ENCODE data around the gene ACSS1.

The ACSS1 gene

DNA sequence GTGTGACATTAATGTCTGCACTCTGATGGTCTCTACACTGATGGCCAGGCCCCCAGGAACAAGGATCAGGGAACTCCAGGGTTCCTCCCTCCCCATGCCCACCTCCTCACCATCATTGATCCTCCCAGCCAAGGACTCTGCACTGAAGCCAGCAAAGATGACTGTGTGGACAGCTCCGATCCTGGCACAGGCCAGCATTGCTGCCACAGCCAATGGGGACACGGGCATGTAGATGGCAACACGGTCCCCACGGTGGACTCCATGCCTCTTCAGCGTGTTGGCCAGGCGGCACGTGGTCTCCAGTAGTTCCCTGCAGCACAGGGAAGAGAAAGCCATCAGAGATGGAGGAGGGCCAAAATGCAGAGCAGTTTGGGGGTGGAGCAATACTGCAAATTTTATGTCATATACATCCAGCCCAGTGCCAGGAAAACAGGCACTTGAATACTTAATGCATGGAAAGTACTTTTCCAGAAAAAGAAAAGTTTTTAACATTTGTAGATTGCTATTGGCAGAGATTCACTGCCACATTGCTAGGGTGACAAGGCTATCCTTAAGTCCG lies 27.2 kb downstream of the ACSS1 start:
- DNase-seq (ENCODE audit: low read depth): no peak

DNA sequence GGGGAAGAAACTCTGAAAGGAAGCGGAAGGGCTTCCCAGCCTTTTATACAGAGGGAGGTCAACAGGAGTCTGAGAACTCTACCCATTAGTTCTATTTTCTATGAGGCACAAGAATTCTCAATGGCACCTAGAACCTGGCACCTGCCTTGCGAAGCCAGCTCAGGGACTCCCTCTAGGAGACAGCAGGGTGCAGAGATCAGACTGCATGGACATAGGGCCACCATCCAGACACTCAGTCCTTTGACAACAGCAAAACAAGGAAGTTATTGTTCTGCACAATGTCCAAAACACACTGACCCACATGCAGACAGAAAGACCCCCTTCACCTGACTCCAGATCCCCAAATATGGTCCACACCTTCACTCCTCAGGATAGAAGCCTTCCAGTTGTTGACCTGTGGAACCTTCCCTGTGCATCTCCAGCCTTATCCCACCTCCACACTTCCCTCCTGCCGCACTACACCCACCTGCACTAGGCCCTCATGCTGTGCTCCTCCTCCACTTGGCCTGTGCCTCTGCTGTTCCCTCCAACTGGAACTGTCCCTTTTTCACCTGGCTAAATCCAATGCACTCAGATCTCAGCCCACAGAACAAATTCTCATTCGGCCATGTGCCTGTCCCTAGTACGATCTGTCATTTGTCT lies 27.8 kb downstream of the ACSS1 start:
- DNase-seq (ENCODE audit: low read depth): no peak

DNA sequence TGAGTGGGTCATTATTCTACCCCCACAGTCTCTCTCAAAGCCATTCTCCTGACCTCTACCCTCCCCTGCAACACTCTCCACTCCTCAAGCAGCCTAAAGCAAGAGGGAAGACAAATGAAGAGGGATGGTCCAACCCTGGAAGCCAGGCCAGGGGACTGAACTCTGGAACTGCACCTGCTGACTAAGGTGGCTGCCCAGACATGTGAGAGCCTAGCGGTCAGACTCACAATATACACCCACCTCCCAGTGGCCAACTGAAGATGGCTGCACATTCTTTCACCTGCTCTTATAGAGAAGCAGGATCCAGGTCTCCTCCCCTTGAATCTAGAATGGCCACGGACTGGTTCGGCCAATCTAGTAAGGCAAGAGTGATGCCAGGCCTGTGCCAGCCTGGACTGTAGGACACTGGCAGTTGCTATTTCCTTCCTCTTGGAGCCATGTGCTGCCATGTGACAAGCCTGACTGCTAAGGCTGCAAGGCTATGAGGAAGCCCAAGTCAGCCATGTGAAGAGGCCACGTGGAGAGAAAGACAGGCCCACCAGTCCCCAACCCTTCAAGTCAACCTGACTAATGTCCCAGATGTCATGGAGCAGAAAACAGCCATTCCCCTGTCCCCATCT lies 31.8 kb downstream of the ACSS1 start:
- DNase-seq (ENCODE audit: low read depth): no peak

DNA sequence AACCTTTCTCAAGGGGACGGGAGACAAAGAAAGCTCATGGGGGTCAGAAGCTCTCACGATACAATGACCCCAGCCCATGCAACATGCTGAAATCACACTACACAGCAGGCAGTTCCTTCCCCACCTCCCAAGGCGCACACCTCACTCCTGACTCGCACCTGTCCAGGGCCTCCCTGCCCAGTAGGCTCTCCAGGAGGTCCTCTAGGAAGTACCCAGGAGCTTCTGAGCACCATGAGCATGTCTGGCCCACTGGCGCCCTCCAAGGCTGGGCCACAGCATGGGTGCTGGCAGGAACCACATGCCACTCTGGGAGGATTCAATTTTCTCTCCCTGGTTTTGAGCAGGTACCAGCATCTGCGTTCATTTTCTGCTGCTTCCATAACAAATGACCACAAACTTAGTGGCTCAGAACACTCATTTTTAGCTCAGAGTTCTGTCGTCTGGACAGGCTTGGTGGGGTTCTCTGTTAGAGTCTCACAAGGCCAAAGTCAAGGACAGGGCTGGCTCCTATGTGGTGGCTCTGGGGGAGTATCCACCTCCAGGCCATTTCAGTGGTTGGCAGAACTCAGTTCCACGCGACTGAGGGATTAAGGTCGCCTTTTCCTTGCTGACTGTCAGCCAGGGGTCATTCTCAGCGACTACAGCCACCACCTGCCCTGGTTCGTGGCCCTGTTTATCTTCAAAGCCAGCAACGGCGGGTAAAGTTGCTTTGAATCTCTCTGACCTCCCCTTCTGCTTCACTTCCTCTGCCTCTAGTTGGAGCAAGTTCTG lies 32.7 kb downstream of the ACSS1 start:
- DNase-seq (ENCODE audit: low read depth): no peak

DNA sequence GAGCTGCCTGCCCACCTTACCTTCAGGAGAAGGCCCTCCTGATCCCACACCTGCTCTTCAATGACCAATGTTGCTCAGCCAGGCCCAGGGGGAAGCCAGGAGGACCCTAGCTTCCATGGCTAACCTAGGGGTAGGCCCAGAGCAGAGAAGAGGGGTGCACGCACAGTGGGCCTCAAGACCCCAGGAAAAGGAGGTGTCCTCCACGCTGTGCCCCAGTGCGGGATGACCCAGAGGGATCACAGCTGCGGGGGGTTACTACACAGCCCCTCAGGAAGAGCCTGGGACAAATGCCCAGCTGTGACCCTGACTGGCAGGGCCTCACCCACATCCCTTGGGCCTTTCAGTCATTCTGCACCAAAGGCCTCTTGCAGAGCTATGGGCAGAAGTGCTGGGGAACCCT lies 33.8 kb downstream of the ACSS1 start:
- no peak for DNase-seq (ENCODE audit: low read depth)

DNA sequence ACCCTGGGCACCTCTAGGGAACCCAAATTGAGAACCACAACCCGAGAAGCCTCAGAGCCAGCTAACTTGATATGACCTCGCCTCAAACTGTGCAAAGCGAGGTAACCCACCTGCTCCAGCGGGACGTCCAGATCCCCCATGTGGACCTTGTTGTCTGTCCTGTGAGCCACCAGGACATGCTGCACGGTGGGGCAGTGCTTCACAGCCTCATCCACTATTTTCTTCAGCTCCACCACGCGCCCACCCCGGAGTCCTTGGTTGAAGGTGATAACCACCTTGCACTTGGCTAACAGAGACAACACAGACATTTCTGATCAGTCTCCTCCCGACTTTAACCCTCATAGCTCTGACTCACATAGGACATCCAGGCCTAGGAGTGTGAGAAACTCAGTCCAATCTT lies 34.6 kb downstream of the ACSS1 start:
- DNase-seq (ENCODE audit: low read depth): no peak

DNA sequence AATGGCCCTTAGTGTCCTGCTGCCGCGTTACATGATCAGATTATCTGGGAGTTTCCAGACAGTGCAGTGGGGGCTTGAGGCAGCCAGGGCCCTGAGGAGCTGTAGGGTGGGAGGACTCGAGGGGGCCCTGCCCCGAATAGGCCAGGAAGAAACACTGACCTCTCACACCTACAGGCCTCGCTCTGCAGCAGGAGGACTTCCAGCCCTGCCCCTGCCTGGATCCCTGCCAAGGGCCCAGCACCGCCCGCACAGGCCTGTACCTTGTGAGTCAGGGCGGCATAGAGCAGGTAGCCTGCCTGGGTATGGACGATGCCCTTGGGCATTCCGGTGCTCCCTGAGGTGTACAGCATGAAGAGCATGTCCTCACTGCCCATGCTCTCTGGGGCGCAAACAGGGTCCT lies 35.3 kb downstream of the ACSS1 start:
- DNase-seq (ENCODE audit: low read depth): no peak

DNA sequence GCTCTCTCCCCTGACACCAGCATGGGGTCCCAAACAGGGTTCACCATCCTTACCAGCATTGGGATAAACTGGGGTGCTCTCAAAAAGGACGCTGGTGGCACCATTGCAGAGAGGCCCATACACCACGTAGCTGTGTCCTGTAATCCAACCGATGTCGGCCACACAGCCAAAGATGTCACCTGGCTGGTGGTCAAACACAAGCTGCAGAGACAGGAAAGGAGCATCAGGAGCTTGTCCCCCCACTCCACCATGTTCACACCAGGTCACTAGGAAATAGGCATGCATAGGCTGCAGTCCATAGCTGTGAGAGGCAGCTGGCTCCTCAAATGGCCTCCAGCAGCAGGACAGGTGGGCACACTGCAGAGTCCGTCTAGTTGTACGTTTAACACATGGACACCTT lies 36.6 kb downstream of the ACSS1 start:
- no peak for DNase-seq (ENCODE audit: low read depth)

DNA sequence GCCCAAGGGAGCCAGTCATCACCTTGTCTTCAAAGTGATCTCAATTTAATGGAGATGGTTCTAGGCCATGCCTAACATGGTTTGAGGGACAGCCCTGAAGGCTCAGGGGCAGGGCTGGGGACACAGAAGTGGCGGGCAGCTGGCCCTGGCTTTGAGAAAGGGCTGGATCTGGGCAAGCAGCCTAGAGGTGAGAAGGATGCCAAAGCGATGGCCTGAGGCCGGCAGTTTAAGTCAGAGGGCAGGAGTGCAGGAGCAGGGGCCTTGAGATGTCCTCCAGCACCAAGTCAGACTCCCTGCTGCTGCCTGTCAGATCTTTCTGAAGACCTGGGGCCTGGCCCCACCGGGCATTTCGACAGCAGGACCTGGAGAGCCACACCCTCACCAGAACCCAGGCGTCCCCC lies 37.0 kb downstream of the ACSS1 start:
- DNase-seq (ENCODE audit: low read depth): no peak

DNA sequence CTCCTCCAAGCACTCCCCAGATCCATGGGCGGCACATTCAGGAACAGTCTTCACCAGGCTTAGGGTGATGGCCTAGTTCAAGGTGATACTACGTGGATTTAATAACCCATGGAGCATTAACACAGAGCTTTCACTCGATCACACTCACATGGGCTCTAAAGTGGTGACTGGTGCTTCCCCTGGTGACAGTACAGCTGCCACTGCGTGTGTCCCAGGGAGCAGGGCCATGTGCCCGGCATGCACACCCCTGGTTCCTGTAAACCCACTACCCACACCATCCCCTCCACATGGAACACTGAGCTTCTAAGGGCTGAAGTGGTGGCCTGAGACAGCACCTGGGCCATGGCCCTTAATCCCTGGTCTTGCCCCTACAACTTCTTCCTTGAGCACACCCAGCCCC lies 37.6 kb downstream of the ACSS1 start:
- DNase-seq (ENCODE audit: low read depth): no peak

DNA sequence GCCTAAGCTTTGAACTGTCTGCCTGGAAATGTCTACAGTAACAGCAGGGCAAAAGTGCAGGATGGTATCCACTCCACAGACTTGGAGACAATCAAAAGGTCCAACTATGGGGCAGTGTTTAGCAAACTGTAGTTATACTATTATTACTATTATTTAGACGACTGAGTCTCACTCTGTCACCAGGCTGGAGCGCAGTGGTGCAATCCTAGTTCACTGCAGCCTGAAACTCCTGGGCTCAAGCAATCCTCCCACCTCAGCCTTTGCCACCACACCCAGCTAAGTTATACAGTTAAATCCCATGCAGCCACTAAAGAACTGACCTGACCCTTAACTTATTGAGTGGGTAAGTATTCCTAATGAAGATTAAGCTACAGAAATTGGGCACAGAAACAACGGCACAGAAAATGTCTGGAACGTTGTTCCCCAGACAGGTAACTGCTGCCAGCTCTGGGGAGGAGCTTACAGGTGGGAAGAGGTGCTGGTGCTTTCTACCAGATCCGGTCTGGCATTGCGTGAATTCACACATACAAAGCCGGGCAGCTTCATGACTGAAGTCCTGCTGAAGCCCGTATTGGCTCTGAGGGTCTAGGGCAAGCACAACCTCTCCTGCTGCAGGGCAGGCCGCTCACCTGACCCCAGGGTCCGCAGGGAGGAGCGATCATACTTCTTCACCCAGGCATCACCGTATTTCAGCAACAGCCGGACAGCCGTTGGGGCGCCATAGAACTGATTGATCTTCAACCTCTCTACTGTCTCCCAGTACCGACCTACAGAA lies 38.4 kb downstream of the ACSS1 start:
- no peak for DNase-seq (ENCODE audit: low read depth)

DNA sequence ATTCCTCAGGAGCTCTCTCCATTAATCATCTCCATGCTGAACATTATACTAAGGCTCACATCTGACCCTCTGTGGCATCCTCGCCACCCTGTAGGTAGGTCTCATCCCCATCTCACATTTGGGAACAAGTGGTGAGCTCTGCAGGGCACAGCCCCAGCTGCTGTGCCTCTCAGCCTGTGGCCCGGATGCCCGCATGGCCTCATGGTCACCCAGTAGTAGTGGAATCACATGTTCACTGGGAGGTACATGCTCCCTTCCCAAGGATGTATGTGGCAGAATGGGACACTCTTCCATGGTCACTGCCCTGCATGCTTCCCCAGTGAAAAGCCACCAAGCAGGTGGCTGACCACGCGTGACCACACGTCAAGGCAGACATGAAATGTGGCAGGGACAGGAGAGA lies 39.1 kb downstream of the ACSS1 start:
- DNase-seq (ENCODE audit: low read depth): no peak

DNA sequence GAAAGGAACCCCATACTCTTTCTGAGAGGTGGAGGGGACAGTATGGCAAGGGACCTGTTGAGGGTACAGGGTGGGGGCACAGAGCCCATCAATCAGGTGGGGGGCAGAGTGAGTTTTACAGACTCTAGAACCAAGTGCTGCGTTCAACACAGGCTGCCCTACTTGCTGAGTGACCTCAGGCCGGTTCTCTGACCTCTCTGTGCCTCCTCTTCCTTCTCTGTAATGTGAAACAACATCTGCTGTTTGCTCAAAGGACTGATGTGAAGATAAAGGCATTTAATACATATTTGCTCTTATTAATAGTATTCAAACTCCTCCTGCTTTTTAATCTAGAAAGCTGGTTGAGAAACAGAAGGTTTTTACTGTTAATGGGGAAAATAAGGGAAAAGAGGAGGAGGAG lies 39.5 kb downstream of the ACSS1 start:
- no peak for DNase-seq (ENCODE audit: low read depth)

DNA sequence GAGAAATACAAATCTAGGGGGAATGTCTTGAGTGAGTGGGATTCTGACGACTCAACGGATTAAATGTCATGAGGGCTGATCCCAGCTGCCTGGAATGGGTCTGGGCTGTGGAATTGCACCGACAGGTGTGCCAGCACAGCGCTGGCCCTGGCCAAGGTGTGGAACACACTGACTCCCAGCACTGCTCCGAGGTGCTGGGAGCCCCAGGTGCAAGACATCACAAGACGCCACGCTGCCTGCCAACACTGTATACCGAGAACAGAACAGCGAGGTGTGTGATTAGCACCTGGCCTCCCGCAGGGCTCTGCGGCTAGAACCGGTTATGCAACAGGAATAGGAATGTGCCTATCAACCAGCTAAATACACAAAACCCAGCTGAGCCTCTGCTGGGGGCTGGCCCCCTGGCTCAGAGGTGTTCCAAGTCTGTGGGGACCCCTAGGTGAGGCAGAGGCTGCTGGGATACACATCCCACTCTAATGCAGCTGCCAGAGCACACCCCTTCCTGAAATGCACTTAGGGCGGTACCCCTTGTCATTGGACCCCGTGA lies 40.6 kb downstream of the ACSS1 start:
- DNase-seq (ENCODE audit: low read depth): no peak

DNA sequence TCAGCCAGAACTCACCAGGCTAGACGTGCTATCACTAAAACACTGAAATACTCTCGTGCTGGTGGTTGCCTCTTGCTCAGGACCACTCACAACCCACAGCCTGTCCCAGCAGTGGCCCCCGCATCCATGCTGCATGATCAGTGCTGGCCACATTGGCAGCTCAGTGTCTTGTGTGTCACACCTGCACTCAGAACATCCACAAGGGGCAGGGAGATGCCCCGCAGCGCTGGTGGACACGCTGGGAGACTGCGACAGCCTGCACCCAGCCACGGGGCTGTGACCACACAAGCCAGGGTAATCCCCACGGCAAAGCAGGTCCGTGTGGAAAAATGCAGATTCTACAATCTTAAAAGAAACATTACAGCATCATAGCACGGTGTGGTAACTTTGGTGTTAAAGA lies 41.5 kb downstream of the ACSS1 start:
- DNase-seq (ENCODE audit: low read depth): no peak

DNA sequence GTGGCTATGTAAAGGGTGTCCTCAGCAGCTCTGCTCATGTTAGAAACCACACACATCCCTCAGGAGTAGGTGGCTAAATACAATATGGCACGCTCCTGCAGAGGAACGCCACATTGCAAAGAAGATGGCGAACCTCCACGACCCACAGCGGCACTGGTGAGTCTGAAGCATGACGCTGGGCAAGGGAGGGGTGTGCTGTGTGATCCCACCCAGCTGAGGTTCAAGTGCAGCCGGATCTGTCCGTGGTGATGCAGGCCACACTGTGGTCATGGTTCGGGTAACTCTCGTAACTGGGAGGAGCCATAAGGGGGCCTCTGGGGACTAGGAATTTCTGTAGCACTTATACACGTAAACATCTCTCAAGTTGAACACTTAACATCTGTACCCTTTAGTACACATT lies 42.0 kb downstream of the ACSS1 start:
- no peak for DNase-seq (ENCODE audit: low read depth)

DNA sequence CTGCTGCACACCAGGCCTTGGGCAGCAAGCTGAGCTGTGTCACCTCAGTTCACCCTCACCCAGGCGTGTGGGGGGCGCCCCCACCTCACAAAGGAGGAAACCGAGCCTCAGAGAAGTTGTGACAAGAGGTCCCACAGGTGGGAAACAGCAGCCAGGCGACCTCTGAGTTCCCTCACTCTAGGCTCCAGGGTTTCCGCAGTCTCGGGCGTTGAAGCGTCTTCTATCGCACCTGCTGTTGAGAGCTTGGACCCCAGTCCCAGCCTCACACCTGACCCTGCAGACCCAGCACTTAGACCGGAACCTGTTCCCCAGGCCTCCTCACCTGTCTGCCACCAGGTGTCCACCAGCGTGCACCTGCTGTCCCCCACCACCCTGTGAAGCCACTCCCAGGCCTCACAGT lies 43.1 kb downstream of the ACSS1 start:
- DNase-seq (ENCODE audit: low read depth): no peak

DNA sequence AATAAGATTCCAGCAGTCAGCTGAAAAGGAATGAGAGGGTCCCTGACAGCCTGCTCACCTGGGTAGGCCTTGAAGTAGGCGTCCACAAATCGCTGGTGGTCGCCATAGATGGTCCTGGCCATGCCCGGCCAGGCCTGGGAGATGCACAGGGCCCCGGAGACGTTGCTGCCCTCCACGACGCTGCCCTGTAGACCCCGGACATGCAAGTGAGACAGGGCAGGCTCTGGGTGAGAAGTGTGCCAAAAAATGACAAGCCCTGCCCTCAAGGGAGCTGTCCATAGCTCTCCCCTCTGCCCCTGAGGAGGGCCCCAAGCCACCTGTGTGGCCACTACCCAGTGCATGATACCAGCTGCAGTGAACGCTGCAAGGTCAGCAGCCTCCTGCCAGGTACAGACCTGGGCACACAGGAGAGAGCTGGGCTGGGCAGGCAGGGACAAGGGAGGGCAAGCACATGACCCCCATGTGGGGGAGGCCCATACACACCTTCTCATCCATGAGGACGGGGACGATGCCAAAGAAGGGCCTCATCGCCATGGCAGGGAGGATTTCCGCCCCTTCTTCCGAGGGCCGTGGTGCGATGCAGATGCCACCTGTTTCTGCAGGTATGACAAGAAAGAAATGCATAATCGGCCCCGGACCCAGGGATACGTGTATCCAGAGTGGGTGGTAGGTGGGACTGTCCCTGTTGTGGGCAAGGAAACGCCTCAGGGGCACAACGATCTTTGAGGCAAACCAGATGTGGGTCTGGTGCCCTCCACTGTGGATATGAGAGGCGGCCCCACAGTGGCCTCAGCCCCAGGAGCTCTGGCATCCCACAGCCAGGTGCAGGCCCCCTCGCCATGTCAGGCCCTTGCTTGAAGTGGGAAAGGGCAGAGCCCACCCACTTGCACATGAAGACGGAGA lies 44.2 kb downstream of the ACSS1 start:
- DNase-seq (ENCODE audit: low read depth): no peak

DNA sequence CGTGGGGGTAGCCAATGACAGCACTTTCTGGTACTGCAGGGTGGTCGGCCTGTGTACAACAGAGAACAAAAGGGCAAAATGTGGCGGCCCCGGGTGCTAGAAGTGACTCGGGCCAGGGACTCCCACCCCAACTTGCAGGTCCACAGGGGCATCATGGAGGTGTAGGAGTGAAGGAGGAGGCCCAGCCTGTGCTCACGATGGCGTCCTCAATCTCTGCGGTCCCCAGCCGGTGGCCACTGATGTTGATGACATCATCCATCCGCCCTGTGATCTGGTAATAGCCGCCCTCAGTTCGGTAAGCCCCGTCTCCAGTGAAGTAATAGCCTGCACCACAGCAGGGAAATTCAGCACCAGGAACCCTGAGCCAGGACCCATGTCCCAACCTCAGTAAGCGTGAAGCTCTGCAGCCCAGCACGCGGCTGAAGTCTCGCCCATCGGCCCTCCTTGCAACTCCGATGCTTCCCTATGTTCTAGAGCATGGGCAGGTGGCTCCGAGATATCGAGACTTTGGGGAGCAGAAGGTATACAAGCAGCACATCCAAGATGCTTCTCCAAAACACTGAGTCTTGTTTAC lies 45.2 kb downstream of the ACSS1 start:
- DNase-seq (ENCODE audit: low read depth): no peak

DNA sequence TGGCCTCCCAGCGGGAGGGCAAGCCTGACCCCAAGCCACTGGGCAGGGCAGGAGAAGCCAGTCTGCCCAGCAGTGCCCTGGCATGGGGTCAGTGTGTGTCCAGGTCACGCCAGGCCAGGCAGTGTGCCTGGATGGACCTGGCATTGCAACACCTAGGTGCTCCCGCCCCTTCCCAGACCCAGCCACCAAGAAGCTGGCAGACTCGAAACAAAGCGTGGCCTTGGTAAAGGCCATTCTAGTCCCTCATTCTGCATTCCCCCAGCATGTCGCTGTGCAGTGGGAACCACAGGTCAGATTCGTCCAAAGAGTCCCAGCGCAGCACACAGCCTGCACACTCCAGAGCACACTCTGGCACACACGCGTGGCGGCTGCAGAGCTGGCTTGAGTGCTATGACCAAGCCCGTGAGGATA lies 46.1 kb downstream of the ACSS1 start:
- DNase-seq (ENCODE audit: low read depth): no peak

DNA sequence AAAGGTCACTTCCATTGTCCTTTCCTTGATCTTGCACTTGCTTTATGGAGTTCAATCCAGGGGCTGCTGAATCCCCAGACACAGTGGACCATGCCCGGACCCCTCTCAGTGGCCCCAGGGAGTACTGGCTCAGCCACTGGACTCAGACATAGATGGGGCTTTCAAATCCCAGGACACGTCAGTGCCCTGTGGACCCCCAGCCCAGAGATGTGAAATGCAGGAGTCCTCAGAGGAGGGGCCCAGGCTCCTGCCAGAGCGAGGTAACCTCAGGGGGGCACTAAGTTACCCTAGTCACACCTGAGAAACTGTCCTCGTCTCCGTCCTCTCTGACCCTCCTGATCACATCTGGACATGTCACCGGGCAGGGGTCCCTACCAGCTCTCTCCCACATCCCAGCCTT lies 46.7 kb downstream of the ACSS1 start:
- no peak for DNase-seq (ENCODE audit: low read depth)
